ENCODE results near the gene GRAP2. TPM values are rescaled to one million over a fixed set of nuclear protein-coding genes. Genes with fewer than 3 reads are reported as not detected.
A peak's percentile ranks its signal among the peaks of the same experiment; 100 is the strongest.

GRAP2 gene
- polyA plus RNA-seq, 1 donor = 1.8 TPM

GRCh38 chr22:39967103-39967829 lies 66.4 kb downstream of the GRAP2 start:
- WGBS (ENCODE audit: insufficient coverage, low lambda C conversion rate) = 44% methylated on average over 3 of the region's 9 CpGs
- no peaks in the 10 kb centered on the region for H3K36me3 ChIP-seq (ENCODE audit: control insufficient read depth, insufficient read depth, low read length)
- H3K27me3 ChIP-seq (ENCODE audit: control insufficient read depth, insufficient read depth, low read length) = no peaks in the 10 kb centered on the region
- H3K27ac ChIP-seq (ENCODE audit: low read length) = peak overlapping the region; percentile 74
- H3K9me3 ChIP-seq (ENCODE audit: control insufficient read depth, low read depth, low read length) = no peaks in the 10 kb centered on the region
- H3K4me1 ChIP-seq (ENCODE audit: control insufficient read depth, insufficient read depth, low read length) = peaks cover 24% of the 10 kb centered on the region
- H3K4me3 ChIP-seq (ENCODE audit: low read length) = no peak overlapping the region
- peak; percentile 75 to 78 for DNase-seq

- Histone ChIP-seq H3K4me3 (ENCODE audit: low read length) (no peak overlapping the region), H3K9me3 (ENCODE audit: control insufficient read depth, low read depth, low read length) (no peaks in the 10 kb centered on the region), H3K27me3 (ENCODE audit: control insufficient read depth, insufficient read depth, low read length) (no peaks in the 10 kb centered on the region), H3K36me3 (ENCODE audit: control insufficient read depth, insufficient read depth, low read length) (no peaks in the 10 kb centered on the region), H3K27ac (ENCODE audit: low read length) (peak overlapping the region; percentile 74), H3K4me1 (ENCODE audit: control insufficient read depth, insufficient read depth, low read length) (peaks cover 24% of the 10 kb centered on the region)
- no CpG with 5 or more reads among the region's 20 CpGs for WGBS (ENCODE audit: insufficient coverage, low lambda C conversion rate)
- DNase-seq = no peak
Observed at GRCh38 chr22:39967996-39968972, 67.4 kb downstream of the GRAP2 start.

GRCh38 chr22:39970742-39971141 lies 69.9 kb downstream of the GRAP2 start:
- Histone ChIP-seq H3K4me3 (ENCODE audit: low read length) (no peak overlapping the region), H3K27ac (ENCODE audit: low read length) (no peak overlapping the region), H3K36me3 (ENCODE audit: control insufficient read depth, insufficient read depth, low read length) (no peaks in the 10 kb centered on the region), H3K4me1 (ENCODE audit: control insufficient read depth, insufficient read depth, low read length) (peaks cover 24% of the 10 kb centered on the region), H3K9me3 (ENCODE audit: control insufficient read depth, low read depth, low read length) (no peaks in the 10 kb centered on the region), H3K27me3 (ENCODE audit: control insufficient read depth, insufficient read depth, low read length) (peaks cover 1% of the 10 kb centered on the region)
- no peak for DNase-seq
- no CpG with 5 or more reads among the region's 10 CpGs for WGBS (ENCODE audit: insufficient coverage, low lambda C conversion rate)

- 50% methylated on average over 3 of the region's 5 CpGs for WGBS (ENCODE audit: insufficient coverage, low lambda C conversion rate)
- no peaks in the 10 kb centered on the region for H3K9me3 ChIP-seq (ENCODE audit: control insufficient read depth, low read depth, low read length)
- H3K4me3 ChIP-seq (ENCODE audit: low read length) = no peak overlapping the region
- H3K27ac ChIP-seq (ENCODE audit: low read length) = no peak overlapping the region
- peaks cover 6% of the 10 kb centered on the region for H3K27me3 ChIP-seq (ENCODE audit: control insufficient read depth, insufficient read depth, low read length)
- no peak for DNase-seq
- no peaks in the 10 kb centered on the region for H3K36me3 ChIP-seq (ENCODE audit: control insufficient read depth, insufficient read depth, low read length)
- H3K4me1 ChIP-seq (ENCODE audit: control insufficient read depth, insufficient read depth, low read length) = peaks cover 8% of the 10 kb centered on the region
Observed at GRCh38 chr22:39972641-39973040, 71.8 kb downstream of the GRAP2 start.

GRCh38 chr22:39973656-39974055 lies 72.8 kb downstream of the GRAP2 start:
- peaks cover 6% of the 10 kb centered on the region for H3K27me3 ChIP-seq (ENCODE audit: control insufficient read depth, insufficient read depth, low read length)
- no peak for DNase-seq
- H3K4me1 ChIP-seq (ENCODE audit: control insufficient read depth, insufficient read depth, low read length) = no peaks in the 10 kb centered on the region
- no peaks in the 10 kb centered on the region for H3K9me3 ChIP-seq (ENCODE audit: control insufficient read depth, low read depth, low read length)
- H3K27ac ChIP-seq (ENCODE audit: low read length) = no peak overlapping the region
- WGBS (ENCODE audit: insufficient coverage, low lambda C conversion rate) = no CpG with 5 or more reads among the region's 5 CpGs
- no peak overlapping the region for H3K4me3 ChIP-seq (ENCODE audit: low read length)
- no peaks in the 10 kb centered on the region for H3K36me3 ChIP-seq (ENCODE audit: control insufficient read depth, insufficient read depth, low read length)

GRCh38 chr22:39974065-39974464 lies 73.2 kb downstream of the GRAP2 start:
- no peaks in the 10 kb centered on the region for H3K36me3 ChIP-seq (ENCODE audit: control insufficient read depth, insufficient read depth, low read length)
- H3K27ac ChIP-seq (ENCODE audit: low read length) = no peak overlapping the region
- H3K27me3 ChIP-seq (ENCODE audit: control insufficient read depth, insufficient read depth, low read length) = peaks cover 6% of the 10 kb centered on the region
- H3K4me1 ChIP-seq (ENCODE audit: control insufficient read depth, insufficient read depth, low read length) = no peaks in the 10 kb centered on the region
- no peak overlapping the region for H3K4me3 ChIP-seq (ENCODE audit: low read length)
- WGBS (ENCODE audit: insufficient coverage, low lambda C conversion rate) = no CpG with 5 or more reads among the region's 5 CpGs
- H3K9me3 ChIP-seq (ENCODE audit: control insufficient read depth, low read depth, low read length) = no peaks in the 10 kb centered on the region
- no peak for DNase-seq

- no peak overlapping the region for H3K27ac ChIP-seq (ENCODE audit: low read length)
- H3K4me3 ChIP-seq (ENCODE audit: low read length) = no peak overlapping the region
- no peaks in the 10 kb centered on the region for H3K36me3 ChIP-seq (ENCODE audit: control insufficient read depth, insufficient read depth, low read length)
- H3K27me3 ChIP-seq (ENCODE audit: control insufficient read depth, insufficient read depth, low read length) = peaks cover 6% of the 10 kb centered on the region
- H3K4me1 ChIP-seq (ENCODE audit: control insufficient read depth, insufficient read depth, low read length) = no peaks in the 10 kb centered on the region
- no peak for DNase-seq
- 33% methylated on average over 1 of the region's 6 CpGs for WGBS (ENCODE audit: insufficient coverage, low lambda C conversion rate)
- no peaks in the 10 kb centered on the region for H3K9me3 ChIP-seq (ENCODE audit: control insufficient read depth, low read depth, low read length)
Observed at GRCh38 chr22:39979048-39979447, 78.2 kb downstream of the GRAP2 start.

- no peak overlapping the region for H3K27ac ChIP-seq (ENCODE audit: low read length)
- DNase-seq = no peak
- no peaks in the 10 kb centered on the region for H3K4me1 ChIP-seq (ENCODE audit: control insufficient read depth, insufficient read depth, low read length)
- no peaks in the 10 kb centered on the region for H3K9me3 ChIP-seq (ENCODE audit: control insufficient read depth, low read depth, low read length)
- H3K27me3 ChIP-seq (ENCODE audit: control insufficient read depth, insufficient read depth, low read length) = peaks cover 6% of the 10 kb centered on the region
- no peaks in the 10 kb centered on the region for H3K36me3 ChIP-seq (ENCODE audit: control insufficient read depth, insufficient read depth, low read length)
- no peak overlapping the region for H3K4me3 ChIP-seq (ENCODE audit: low read length)
- no CpG with 5 or more reads among the region's 5 CpGs for WGBS (ENCODE audit: insufficient coverage, low lambda C conversion rate)
Observed at GRCh38 chr22:39979458-39979857, 78.6 kb downstream of the GRAP2 start.

- peaks cover 6% of the 10 kb centered on the region for H3K27me3 ChIP-seq (ENCODE audit: control insufficient read depth, insufficient read depth, low read length)
- H3K4me1 ChIP-seq (ENCODE audit: control insufficient read depth, insufficient read depth, low read length) = peaks cover 11% of the 10 kb centered on the region
- no peak overlapping the region for H3K4me3 ChIP-seq (ENCODE audit: low read length)
- no CpG with 5 or more reads among the region's 6 CpGs for WGBS (ENCODE audit: insufficient coverage, low lambda C conversion rate)
- H3K27ac ChIP-seq (ENCODE audit: low read length) = no peak overlapping the region
- no peak for DNase-seq
- no peaks in the 10 kb centered on the region for H3K36me3 ChIP-seq (ENCODE audit: control insufficient read depth, insufficient read depth, low read length)
- H3K9me3 ChIP-seq (ENCODE audit: control insufficient read depth, low read depth, low read length) = no peaks in the 10 kb centered on the region
Observed at GRCh38 chr22:39980596-39980995, 79.7 kb downstream of the GRAP2 start.

- no peaks in the 10 kb centered on the region for H3K27me3 ChIP-seq (ENCODE audit: control insufficient read depth, insufficient read depth, low read length)
- WGBS (ENCODE audit: insufficient coverage, low lambda C conversion rate) = no CpG with 5 or more reads among the region's 4 CpGs
Observed at GRCh38 chr22:39983346-39983745, 82.5 kb downstream of the GRAP2 start.

More at GRCh38 chr22:39983346-39983745, 82.5 kb downstream of the GRAP2 start:
- no peak overlapping the region for H3K4me3 ChIP-seq (ENCODE audit: low read length)
- H3K4me1 ChIP-seq (ENCODE audit: control insufficient read depth, insufficient read depth, low read length) = peaks cover 16% of the 10 kb centered on the region
- H3K27ac ChIP-seq (ENCODE audit: low read length) = no peak overlapping the region
- H3K9me3 ChIP-seq (ENCODE audit: control insufficient read depth, low read depth, low read length) = no peaks in the 10 kb centered on the region
- H3K36me3 ChIP-seq (ENCODE audit: control insufficient read depth, insufficient read depth, low read length) = no peaks in the 10 kb centered on the region
- no peak for DNase-seq
